NCI-H128 (cell line): Measurements from ENCODE around the gene CBY2.

Source experiments
- DNase-seq: peaks from one replicate; lab custom pipeline; 2025; ENCODE audit not compliant: unreplicated experiment; lab: John Stamatoyannopoulos, UW

CBY2 gene

GRCh38 chr13:45700971-45701900 is 884 bp upstream of the CBY2 start:
- no peak for DNase-seq

DNA sequence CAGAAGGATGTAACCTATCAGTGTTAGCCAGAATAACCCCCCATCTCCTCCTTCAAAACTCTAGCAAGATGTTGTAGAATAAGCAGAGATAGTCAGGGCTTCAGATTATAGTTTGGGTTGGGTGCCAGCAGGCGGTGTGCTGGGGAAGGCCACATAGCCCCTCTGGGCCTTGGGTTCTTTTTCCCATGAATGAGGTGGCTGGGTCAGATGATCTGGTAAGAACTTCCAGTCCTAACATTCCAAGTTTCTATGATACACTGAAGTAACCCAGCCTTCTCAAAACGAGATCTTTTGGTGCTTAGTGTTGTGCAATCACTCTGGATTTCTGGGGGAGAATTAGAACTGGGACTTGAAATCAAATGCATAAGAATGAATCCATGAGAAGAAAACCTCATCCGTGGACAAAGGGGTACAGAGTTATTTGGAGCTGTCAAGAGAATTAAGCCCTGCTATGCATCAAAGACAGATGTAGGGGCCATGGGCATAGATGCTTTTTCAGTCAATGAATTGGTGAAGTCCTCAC is 810 bp downstream of the CBY2 start:
- DNase-seq, result no peak

- no peak for DNase-seq
Measured at GRCh38 chr13:45704211-45704739, 2.2 kb downstream of the CBY2 start.

DNA sequence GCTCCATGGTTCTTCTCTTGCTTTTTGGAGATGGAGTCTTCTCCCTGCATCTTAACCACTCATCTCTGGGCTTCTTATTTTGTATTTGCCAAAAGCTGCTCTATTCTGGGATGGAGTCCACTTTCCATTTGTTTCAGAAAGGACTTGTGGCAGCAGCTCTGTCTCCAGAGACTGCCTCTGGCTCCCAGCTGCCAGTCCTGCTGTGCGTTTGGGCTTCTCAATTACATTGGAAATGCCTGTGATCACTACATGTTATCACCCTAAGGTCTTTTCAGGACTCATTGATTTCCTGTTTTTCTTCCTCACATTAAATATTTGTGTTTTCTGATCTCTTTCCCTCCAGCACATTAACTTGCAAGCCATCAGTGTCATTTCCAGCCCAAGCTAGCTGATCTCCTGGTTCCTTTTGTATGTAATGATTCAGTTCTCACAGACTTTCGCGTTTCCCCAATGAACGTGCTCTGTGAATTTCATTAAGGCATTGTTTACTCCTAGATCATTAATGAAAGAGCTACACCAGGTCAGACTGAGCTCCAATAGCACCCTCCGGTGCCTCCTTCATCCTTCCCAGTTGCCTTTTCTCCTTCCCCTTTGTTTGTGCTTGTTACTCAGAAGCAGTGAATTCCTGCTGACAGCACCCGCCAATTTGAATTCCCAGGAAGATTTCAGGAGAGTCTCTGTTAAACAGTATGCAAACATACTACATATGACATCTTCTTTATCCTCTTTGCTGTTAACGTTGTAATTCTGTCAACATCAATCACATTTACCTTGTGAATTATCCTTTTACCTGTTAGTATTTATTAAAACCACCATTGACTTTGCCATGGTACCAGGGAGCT is 3.0 kb downstream of the CBY2 start:
- DNase-seq, result no peak

DNA sequence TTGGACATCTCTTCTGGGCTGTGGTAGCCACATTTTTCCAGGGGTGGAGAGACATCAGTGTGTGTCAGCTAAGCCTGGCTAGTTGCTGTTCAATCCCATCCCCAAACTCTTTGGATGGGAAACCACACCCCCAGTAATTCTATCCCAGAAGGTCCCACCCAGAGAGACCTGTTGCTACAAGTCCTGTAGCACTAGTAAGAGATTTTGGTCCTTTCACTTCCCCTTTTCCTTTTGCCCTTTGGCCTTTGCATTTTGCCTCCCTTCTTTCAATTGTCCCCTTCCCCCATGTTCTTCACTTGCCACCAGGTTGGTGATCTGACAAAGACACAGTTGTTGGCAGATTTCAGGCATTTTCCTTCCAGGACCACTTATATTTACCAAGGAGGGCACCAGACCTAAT is 3.8 kb downstream of the CBY2 start:
- DNase-seq, result no peak

DNA sequence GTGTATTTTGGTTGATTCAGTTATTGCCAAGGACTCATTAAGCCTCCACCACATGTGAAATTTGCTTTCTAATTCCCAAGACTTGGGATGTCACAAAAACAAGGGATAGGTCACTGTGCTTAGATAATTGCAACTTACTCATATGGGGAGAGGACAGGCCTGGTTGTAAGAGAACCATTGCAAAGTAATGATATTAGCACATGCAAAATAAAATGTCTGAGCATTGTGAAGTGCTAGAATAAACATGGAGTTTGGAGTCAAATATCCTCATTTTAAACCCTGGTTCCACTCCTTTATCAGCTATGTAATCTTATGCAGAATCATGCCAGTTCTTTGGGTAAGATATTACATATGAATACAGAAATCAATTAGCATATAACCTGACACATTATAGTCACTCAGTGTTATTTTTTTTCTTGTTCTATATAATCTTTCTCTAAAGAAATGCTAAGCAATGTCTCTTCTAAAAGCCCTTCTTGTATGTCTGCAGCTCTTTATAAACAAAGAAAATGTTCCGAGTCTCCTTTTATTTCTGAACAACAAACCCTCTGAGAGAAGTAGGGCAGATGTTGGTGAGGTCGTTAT is 5.5 kb downstream of the CBY2 start:
- DNase-seq, result no peak

GRCh38 chr13:45711951-45712350 is 9.8 kb downstream of the CBY2 start:
- no peak for DNase-seq

DNA sequence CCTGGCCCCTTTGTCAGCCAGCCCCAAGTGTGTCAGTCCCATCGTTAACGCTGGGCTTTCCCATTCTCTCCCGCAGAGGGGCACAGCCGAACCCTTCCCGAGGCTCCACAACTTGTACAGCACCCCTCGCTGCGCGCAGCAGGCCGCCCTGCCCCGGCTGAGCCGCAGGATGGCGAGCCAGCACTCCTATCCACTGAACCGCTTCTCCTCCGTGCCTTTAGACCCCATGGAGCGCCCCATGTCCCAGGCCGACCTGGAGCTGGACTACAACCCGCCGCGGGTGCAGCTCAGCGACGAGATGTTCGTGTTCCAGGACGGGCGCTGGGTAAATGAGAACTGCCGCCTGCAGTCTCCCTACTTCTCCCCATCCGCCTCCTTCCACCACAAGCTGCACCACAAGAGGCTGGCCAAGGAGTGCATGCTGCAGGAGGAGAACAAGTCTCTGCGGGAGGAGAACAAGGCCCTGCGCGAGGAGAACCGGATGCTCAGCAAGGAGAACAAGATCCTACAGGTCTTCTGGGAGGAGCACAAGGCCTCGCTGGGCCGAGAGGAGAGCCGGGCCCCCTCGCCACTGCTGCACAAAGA is 11.1 kb downstream of the CBY2 start:
- DNase-seq, result no peak

GRCh38 chr13:45713721-45714120 is 11.6 kb downstream of the CBY2 start:
- DNase-seq, result no peak

DNA sequence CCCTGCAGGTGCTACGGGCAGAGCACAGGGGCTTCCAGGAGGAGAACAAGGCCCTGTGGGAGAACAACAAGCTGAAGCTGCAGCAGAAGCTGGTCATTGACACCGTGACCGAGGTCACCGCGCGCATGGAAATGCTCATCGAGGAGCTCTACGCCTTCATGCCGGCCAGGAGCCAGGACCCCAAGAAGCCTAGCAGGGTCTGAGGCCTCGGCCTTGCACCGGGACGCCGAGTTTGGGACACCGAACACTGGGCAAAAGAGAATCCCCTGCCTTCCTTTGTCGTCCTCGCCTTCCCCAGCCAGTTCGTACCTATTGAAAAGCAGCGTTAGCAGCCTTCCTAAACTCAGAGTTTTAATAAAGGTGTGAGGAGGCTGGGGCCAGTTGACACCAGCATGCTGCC is 12.1 kb downstream of the CBY2 start:
- no peak for DNase-seq

- no peak for DNase-seq
Measured at GRCh38 chr13:45715351-45715750, 13.2 kb downstream of the CBY2 start.

GRCh38 chr13:45717349-45717748 is 15.2 kb downstream of the CBY2 start:
- DNase-seq, result no peak

DNA sequence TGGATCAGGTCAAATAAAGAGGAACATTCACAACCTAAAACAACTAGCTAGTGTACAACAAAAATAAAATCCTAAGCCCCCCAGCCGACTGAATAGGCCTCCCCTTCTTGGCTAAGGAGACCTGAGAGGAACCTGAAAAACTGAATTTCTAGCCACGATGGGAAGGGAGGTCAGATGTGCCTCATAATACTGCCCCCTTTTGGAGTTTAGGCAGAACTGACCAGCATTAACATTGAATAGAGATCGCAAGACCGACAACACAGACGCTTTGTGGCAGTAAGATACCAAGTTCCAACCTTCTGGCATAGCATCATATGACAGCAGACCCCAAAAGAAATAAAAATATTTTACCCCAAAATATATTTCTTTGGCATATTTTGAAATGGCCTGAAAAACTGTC is 15.9 kb downstream of the CBY2 start:
- DNase-seq, result no peak

GRCh38 chr13:45718992-45719391 is 16.9 kb downstream of the CBY2 start:
- DNase-seq, result no peak

DNA sequence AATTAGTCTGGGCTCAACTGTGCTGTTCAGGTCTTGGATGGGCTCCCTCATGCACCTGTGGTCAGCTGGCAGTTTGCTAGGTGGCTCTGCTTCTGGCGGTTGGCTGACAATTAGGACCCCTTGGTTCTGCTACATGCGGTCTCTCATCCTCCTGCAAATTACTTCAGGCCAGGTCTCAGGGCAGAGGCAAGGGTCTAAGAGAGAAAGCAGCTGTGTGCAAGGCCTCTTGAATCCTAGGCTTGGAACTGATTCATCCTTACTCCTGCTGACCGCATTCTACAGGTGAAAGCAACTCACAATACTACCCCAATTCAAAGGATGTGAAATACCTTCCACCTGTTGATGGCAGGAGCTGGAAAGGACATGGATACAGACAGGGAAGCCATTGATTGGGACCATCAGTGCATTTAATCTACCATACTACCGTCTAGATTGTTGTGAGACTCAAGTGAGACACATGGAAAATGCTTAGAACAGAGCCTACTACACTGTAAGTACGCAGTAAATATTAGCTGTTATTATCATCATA is 19.1 kb downstream of the CBY2 start:
- DNase-seq, result no peak

GRCh38 chr13:45723798-45724197 is 21.7 kb downstream of the CBY2 start:
- DNase-seq, result no peak

DNA sequence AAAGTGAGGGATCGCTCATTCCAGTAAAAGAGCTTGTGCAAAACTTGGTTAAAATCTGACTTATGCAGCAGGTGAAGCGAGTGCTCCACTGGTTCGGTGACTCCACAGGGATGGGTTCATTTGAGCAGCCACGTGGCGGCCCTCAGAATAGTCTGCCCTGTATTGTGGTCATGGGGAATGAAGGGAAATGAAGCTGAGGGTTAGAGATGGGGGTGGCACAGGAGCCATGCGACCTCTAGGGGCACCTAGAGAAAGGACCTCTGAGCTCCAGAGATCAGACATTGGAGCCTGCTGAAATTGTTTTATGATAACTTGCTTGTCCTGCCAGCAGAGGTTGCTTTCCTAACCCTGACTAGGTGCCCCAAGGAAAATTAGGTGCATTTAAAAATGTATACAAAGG is 26.6 kb downstream of the CBY2 start:
- DNase-seq, result no peak

GRCh38 chr13:45731455-45731854 is 29.3 kb downstream of the CBY2 start:
- DNase-seq, result no peak

DNA sequence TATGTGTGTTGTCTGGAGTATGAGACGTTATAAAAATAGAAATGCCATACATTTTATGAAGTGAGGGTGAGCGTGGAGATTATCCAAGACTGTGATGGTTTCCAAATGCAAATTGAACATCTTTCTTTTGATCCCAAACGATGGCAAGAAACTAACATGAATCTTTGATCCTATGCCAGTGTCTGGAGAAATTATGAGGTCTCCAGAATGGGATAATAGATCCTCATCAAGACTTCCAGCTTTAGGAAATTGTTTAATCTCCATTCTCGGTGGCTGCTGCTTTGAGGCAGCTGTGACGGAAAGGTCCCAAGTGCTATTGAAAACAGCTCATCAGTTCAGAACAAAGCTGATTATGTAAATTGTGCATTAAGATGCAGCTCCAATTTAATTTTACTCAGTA is 30.8 kb downstream of the CBY2 start:
- no peak for DNase-seq

DNA sequence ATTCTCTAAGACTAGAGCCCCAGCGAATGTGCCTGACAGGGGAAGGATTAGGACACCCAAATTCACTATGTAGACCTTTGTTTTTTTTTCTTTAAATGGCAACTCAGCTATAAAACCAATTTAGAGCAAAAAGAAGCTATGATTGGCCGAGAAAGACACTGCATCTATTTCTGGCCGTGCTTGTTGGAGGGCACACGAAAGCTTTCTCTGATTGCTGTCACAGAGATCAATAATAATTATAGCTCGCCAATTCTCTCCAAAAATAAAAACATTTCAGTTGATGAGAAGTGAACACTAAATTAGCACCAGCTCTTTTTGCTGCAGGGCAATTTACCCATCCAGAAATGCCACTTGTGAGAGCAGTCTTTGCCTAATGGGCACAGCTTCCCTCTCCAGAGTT is 31.2 kb downstream of the CBY2 start:
- no peak for DNase-seq

DNA sequence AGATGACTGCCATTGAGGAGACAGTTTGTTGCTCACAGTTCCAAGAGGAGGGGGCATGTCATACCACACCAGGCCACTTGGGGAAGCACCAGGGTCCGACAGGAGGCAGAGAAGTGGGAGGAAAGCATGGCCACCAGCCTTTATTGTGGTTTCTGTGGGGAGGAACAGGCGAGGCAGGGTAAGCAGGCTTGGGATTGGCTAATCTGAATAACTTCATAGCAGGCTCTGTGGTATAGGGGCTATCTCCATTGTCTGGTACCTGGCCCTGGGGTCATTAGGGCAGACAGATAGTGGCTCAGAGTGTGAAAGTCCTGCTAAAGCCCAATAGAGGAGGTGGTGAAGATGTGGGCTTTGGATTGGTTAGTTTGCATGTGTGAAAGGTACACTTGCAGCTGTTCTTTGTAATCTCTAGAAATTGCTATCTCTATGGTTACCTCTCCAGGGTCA is 35.5 kb downstream of the CBY2 start:
- DNase-seq, result no peak
